Daoy (cell line): Measurements from ENCODE around the gene SMARCE1. TPM values are rescaled to one million over a fixed set of nuclear protein-coding genes. Genes with fewer than 3 reads are reported as not detected.

Experiments
- DNase-seq: peaks from one replicate; pipeline ENCODE4 v3.0.0-alpha.2; 2015; ENCODE audit warnings: low read depth
- total RNA-seq: library from RNA; depleted of rRNA; stranded (reverse); fragments of >200 nt; shearing (Covaris generic); gene quantifications from 2 replicates; pipeline ENCODE4 v1.2.3, GENCODE V29; 2014

The SMARCE1 gene
- total RNA-seq, 1 experiment from 2014 or later, result 126 TPM

DNA sequence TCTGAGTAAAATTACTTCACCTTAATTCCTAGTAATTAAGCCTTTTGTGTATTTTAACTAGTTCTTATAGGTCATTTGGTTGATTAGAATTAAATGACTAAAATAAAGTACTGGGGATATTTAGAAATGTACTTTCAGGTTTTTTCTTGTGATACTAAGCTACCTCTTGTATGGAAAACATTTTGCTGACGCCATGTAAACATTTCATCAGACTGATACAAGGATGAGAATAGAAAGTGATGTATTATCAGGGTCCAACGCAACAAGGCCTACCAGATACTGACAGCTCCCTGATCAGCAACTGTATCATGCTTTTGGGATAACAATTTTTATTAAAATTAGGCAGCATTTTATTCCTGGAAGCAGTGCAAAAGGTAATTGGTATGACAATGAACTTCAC, 1.7 kb downstream of the SMARCE1 start:
- no peak for DNase-seq

DNA sequence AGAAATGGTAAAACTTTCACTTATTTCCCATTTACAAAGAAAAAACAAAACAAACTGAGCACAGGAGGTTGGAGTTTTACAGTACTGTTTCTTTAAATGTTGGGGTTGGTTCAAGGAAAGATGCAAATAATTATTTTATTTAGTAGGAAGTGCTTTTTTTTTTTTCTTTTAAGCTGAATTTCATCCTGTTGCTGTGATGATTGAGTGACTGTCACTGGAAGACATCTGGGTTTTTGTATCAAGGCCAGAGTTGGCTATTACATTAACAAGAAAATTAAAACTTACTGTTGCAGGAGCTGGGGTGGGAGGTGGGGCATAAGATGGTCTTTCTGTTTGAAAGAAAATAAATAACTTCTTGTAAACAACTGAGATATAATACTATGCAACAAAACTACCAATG, 2.3 kb downstream of the SMARCE1 start:
- no peak for DNase-seq

DNA sequence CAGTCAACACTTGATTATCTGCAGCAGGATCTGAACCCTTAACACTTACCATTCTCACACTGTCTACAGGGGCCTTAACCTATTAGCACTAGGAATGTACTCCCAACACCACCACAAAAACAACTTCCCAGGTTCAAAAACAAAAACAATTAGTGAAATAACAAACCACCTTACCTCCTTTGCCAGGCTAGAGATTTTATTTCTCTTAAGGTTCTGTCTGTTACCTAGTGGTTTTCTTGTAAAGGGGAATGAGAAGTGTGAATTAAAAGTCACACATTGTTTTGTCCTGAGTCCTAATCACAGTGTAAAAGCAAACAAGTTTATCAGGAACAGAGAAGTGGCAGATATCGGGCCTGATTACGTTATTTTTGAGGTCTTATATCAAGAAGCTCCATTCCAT, 9.7 kb downstream of the SMARCE1 start:
- no peak for DNase-seq

DNA sequence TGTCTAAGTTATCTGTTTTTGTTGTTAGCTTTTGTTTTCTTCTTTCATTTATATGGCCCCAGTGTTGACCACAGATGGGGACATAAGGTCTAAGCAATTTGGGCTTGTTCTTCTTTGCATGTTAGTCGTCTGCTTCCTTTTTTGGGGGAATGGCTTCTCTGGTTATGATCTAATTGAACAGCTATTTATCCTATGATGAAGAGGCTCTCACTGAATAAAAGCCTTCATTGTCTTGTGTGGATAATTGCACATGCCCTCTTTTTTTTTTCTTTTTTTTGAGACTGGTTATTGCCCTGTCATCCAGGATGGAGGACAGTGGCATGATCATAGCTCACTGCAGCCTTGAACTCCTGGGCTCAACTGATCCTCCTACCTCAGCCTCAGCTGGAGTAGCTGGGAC, 13.7 kb downstream of the SMARCE1 start:
- no peak for DNase-seq

DNA sequence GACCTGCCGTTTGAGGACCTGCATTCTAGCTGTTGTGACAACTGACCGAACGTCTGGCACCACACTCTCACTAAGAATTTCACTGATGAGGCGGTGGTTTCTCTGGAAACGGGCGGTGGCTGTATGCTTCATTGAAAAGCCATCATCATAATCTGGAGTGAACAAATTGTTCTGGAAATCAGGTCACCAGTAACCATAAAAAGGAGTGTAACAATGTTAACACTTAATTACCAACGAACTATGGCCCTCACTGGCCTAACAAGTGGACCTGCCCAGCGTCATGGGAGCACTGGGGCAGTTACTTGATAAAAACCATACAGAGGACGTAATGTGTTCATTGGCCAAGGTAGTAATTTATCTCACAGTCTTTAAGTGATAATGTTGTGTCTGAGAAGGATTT, 15.4 kb downstream of the SMARCE1 start:
- DNase-seq, result no peak

DNA sequence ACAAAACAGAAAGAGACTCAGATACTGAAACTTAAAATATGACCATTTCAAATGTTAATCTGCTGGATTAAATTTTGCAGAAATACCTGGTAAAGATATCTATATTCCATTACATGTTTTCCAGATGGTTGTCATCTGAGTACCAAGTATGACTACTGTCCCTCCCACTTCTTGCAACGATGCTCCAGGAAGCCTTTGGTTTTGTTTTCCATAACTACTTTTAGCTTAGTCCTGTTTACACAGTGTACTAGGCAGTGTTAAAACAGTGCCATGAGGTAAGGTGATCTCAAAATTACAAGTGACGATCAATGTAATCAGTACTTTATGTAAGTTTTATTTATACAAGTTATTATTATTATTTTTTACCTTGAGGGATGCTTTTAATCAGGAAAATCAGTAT, 17.8 kb downstream of the SMARCE1 start:
- no peak for DNase-seq

DNA sequence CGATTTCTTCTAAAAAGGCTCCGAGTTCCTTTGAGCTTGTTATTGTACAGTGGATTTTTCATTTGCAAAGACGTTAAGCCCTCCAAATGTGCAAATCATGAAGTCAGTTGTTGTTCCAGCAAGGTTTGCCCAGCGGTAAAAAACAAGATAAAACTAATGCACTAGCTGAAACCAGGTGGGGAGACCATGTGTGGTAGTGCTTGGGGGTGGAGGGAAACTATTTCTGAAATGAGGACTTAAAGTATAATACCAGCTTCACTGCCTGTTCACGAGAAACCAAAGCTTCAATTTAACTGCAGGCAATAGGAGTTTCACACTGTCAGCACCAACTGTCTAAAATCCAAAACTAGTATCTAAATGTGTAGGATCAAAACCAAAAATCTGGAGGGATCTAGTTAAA, 22.3 kb downstream of the SMARCE1 start:
- DNase-seq, result no peak

DNA sequence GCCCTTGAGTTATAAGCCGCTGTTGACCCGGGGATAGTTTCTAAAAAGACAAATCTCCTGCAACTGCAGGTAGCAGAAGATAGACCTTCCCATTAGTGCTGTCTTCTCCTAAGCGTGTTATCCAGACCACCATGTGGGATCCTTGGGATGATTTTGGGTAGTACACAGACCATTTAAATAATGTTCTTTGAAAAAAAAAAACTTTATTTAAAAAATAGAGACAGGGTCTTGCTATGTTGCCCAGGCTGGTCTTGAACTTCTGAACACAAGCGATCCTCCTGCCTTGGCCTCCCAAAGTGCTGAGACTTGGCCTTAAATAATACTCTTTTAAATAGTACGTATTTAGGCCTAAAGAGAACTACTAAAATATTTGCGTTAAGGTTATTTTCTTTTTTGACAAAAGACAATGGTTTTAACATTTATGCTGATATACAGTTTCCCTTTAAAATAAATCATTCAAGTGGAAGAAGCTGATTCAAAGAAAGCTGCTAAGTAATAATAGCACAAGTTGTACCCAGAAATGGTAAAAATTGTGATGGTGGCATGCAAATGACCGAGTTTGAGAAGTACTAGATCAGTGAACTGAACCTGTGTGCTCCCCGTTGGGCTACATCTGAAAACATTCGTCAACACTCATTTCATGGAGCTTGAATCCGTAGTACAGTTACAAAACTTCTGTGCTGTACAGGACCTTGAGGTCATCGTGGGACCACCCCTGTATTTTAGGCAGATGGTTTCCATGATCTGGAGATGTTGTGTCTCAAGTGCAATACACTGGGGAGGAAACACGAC, 24.0 kb downstream of the SMARCE1 start:
- no peak for DNase-seq

DNA sequence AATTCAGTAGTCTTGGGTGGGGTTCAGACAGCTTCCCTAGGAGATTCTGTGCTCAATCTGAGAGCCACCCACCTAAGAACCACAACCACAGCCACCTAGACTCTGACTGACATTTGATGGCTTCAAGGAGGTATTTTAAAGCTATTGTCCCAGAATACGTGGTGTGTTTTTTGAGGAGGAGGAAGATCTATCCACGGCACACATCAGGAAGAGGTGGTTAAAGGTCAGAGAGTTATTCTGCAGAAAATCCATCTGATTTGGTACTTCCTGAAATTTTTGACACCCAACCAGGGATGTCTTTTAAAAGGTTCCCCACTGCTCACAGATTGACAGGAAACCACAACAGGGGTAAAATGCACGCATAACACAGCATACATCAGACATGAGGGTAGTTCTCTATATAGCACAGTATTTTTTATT, 25.1 kb downstream of the SMARCE1 start:
- DNase-seq, result no peak

DNA sequence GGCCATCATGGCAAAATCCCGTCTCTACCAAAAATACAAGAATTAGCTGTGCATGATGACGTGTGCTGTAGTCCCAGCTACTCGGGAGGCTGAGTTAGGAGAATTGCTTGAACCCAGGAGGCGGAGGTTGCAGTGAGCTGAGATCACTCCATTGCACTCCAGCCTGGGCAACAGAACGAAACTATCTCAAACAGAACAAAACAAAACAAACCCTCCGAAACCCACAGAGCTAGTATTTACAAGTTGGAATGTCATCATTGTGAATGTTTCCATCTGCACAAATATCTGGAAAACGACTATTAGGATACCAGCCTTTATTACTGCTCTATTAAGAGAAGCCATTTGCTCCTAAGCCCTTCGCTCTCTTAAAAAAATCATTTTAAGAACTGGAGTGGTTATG, 26.0 kb downstream of the SMARCE1 start:
- no peak for DNase-seq

DNA sequence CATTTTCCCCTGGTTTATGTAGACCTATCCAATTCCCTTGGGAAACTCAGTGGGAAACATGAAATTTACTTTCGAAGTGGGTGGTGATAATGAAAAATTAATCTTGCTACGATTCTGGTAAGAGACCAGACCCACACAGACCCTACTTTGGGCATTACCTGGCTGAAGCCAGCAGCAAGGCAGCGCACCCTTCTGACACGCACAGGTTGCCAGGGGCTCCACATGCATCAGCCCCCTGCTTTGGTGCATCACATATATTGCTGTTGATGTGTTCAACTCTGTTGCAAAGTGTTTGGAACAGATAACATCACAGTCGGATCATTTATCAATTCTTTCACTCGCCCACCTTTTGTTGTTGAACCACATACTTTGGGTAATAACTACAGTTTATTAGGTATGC, 26.6 kb downstream of the SMARCE1 start:
- DNase-seq, result no peak

DNA sequence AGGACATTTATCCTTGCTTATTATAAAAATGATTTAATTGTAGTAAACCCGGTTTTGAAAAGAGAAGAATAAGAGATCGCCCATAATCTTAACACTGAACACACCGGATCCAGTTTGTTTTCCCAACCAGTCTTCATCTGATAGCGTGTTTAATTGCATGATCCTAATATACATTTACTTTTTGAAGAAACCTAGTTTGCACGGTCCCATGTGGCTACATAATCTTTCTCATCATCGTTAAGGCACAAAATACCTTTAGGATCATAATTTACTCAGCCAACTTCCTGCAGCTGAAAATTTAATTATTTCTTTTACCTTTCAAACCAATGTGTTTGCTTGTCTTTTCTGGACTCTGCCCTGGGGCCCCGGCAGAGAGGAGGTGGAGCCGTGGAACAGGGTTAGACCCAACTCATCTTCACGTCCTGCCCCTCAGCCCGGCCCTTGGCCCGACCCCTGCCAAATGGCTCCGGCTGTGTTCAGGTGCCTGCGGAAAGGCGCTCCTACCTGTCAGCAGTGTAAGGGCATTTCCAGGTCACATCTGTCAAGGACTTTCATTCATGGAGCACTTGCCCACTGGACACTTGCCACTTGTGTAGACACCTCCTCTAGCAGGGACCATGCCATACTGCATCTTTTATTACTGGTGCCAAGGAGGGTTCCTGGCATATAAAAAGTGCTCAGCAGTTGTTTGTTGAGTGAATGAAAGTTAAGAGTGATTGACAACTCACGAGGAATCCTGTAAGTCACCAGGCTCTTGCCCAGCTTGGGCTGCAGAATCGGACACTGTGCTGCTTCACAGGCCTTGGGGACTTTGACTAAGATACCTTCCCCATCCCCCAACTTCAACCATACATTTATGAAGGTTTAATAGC, 28.6 kb downstream of the SMARCE1 start:
- no peak for DNase-seq

DNA sequence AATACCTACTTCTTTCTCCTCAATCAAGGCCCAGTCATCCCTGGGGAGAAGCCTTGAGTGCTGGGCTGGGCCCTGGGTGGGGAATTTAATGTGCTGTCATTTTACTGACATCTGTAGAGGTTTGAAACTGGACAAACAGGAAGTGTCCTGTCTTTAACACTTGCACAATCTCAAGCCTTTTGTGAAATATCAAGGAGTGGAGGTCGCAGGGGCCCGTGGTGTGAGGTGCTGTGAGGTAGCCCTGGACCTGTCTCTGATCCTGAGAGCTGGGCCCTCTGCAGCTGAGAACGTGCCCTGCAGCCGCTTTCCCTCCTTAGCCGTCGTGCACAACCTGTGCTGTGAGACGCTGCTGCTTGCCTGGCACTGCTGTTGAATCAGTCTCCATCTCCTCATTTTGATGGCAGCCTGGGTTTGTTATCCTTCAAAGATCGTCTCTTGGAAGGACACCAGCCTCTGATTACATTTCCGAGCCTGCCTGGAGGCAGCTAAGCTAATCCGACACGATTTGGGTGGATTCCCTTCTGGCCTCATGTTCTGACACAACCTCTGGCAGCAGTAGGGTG, 29.9 kb downstream of the SMARCE1 start:
- DNase-seq, result no peak

DNA sequence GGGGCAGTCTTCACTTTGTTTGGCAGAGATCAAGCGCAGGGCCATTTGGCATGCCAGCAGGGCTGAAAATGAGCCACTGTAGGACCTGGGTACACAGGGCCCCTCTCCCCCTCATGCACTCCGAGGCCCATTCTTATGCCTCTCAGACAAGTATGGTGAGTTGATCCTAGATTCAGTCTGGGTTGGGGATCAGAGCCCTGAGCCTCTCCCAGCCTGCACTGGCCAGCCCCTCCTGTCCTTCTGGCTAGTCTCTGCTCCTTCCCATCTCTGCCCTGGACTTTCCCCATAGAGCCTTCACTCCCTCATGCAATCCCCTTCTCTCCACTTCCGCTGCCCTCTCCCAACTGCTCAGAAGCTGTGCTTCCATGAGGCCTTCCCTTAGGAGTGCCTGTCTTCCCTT, 31.0 kb downstream of the SMARCE1 start:
- DNase-seq, result no peak

DNA sequence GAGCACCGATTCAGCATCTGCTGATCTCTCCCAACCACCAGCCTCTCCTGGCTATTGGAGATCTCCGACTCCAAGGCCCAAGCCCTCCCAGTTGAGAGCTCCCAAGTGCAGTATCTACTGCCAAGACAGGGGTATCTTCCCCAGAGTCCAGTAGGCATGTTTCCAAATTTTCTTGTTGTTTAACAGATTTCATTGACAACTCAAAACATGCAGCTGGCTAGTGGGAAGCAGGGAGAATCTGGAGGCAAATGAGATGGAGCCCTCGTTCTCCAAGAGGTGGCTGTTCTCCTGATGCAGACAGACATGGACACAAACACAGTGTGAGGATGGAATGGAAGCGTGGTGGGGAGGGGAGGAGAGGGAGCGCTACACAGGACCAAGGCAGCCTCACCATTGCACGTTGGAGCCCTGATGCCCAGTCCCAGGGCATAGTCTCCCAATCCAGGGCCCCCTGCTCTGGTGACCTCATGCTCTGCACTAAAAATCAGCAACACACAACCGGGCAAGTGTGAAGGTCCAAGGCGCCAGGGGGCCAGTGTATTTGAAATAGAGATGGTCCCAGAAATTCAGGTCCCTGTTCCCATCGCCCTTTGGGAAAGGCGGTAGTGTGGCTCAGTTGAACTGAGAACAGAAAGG, 31.7 kb downstream of the SMARCE1 start:
- DNase-seq, result no peak

DNA sequence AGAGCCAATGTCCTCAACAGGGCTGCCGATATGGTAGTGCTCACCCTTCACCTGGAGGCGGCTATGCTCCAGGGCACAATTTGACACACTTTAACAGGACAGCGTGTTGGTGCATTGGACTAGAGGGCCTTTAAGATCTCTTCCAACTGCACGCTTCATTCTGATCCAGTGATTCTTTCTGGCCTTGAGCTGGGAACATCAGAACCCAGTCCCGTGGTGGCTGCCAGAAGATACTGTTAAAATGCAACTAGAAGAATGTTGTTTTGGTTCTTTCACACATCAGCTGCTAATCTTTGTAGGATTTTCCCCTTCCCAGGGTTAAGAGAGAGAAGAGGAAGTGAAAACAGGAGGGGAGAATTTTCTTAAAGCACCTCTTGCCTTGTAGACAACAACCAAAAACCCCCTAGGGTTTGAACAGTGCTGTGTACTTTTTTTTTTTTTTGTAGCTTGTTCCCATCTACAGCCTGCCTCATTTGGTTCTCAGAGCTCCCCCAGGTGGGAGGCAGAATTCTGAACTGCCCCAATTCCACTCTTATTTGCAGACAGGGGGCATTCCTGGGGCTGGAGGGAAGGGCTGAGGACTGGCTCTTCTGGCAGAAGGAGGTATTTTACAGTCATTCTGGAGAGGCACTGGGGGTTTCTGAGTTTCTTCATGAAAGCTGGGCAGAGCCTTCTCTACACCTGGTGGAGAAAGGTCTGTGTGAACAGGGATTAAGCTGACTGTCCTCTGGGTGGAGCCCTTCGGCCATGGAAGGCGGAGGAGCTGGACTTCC, 32.4 kb downstream of the SMARCE1 start:
- DNase-seq, result peak; percentile 68

DNA sequence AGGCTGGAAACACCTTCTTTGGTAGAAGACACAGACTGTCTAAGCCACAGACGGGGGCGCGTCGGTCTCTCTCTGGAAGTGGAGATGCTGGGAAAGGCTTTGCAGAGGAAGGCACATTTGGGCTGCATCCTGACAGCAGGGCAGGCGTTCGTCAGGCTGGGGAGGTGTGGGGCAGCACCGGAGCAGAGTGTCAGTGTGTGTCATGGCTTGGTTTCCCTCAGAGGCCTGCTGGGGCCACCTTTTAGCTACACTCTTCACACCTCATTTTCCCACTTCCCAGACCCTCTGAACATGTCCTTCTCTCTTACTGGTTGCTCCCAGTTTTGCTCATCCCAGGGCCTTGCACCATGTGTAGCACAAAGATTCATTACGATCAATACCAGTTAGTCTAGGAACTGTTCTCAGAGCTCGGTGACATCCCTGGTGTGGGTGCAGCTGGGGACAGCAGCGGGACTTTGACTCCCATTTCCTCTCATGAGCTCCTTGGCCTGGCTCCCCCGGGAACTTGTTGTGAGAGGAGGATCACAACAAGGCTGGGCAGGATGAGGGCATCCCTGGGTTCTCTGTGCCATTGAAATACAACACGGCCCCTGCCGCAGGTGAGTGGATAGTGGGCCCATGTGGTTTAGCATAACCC, 33.1 kb downstream of the SMARCE1 start:
- DNase-seq, result no peak

DNA sequence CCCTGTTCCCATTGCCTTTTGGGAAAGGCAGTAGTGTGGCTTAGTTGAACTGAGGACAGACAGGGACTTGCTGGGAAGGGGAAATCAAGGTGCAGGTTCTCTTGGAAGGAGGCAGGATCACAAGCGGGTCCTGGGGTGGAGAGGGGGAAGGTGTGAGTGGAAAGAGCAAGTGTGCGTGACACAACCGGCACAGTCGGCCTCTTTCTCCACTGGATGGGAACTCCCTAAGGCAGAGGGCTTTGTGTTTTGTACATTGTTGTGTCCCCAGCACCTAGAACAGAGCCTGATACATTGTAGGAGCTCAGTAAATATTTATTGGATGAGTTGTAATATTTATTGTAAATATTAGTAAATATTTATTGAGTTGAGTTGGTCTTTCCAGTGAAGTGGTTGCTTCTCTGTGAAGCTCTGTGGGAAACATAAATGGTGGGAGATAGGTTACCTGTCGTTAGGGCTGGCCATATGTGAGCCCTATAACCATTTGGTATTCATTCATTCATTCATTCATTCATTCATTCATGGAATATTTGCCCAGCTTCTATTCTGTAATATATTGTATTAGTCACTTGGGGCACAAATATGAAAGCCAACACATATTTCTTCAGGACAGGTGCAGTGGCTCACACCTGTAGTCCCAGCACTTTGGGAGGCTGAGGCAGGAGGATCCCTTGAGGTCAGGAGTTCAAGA, 34.0 kb downstream of the SMARCE1 start:
- DNase-seq, result no peak

DNA sequence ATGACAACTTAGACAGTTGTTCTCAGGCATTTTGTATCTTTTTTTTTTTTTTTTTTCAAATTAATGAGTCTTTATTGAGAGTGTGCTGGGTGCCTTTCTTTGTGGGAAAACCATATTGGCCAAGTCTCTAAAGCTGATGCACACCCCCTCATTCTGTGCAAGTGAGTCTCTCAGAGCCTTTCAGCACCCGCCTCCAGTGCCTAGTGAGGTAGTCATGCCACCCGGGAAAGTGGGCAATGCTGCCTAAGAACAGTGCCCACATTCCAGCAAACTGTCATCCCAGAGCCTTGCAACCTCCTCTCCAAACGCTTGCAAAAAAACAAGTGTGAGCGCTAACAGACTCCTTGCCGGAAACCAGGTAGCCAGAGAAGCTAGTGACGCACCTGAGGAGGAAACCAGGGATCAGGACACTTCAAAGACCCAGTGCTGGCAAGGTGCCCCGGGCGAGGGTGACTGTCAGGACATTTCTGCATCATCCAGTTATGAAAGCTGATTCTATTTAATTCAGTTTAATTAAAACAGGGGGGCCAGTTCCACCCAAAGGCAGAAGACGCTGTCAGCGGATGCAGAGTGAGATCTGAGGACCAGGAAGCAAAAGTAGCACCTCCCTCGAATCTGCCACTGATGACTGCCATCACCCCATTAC, 34.9 kb downstream of the SMARCE1 start:
- no peak for DNase-seq
